Measurements from ENCODE around the gene ARMCX1. TPM values are rescaled to one million over a fixed set of nuclear protein-coding genes. Genes with fewer than 3 reads are reported as not detected.
A peak's percentile ranks its signal among the peaks of the same experiment; 100 is the strongest.
"Not testable (repeated sequence)": the region's sequence is repeated elsewhere in the genome, so short reads cannot be mapped to it uniquely, and the experiment has no call there.

Gene ARMCX1
- polyA plus RNA-seq (ENCODE audit: low read depth in 6 of 6) = 1 to 10 TPM in 1 of 6 donors, under 1 TPM in 4, not detected in 1; 0.12 to 1.1 (median 0.25) TPM

DNA sequence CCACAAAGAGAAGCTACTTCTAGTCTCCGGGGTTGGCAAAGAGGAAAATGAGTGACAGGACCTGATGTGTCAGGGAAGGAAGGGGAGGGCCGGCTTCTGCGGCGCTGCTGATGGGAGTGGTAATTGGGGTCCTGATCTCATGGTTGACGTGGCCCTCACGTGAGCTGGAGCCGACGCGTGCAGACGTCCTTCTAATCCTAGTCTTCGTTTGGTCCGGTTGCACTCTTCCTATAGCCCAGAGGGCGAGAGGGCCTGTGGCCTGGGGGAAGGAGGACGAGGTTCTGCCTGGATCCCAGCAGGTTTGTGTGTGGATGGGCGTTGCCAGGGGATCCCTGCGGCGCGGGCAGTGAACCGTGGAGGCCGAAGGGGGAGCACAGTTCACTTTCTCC lies at the start of gene ARMCX1:
ARMCX1 (plus strand) TSS at position 186 of the 389 bp plus-strand sequence. CDS start 2,384 bp downstream, outside the sequence.
- peak; percentile 42 to 58 for ATAC-seq (ENCODE audit: low read depth in 2 of 2)
- peaks cover 11 to 36% (median 29%) of the 10 kb centered on the region in 3 donors for H3K27me3 Mint-ChIP-seq
- peak within 1 kb of the TSS; percentile 76 to 90 (median 82) for H3K4me3 Mint-ChIP-seq
- H3K36me3 Mint-ChIP-seq = no peaks in the 10 kb centered on the region
- no peak for DNase-seq
- peaks cover 0 to 6% (median 0%) of the 10 kb centered on the region in 7 donors for H3K9me3 Mint-ChIP-seq
- peak within 1 kb of the TSS in 2 of 6 donors; percentile 63 to 73 for H3K27ac Mint-ChIP-seq
- H3K4me1 Mint-ChIP-seq = peaks cover 7 to 19% (median 15%) of the 10 kb centered on the region in 3 donors

DNA sequence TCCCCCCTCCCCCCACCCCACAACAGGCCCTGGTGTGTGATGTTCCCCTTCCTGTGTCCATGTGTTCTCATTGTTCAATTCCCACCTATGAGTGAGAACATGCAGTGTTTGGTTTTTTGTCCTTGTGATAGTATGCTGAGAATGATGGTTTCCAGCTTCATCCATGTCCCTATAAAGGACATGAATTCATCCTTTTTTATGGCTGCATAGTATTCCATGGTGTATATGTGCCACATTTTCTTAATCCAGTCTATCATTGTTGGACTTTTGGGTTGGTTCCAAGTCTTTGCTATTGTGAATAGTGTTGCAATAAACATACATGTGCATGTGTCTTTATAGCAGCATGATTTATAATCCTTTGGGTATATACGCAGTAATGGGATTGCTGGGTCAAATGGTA lies 47.4 kb upstream of the ARMCX1 start:
- H3K27me3 Mint-ChIP-seq; DNase-seq; H3K4me1 Mint-ChIP-seq; ATAC-seq (ENCODE audit: low read depth in 2 of 2); H3K4me3 Mint-ChIP-seq; H3K9me3 Mint-ChIP-seq; H3K27ac Mint-ChIP-seq: not testable (repeated sequence)
- H3K36me3 Mint-ChIP-seq = peaks cover 0 to 11% of the 10 kb centered on the region in 2 donors

DNA sequence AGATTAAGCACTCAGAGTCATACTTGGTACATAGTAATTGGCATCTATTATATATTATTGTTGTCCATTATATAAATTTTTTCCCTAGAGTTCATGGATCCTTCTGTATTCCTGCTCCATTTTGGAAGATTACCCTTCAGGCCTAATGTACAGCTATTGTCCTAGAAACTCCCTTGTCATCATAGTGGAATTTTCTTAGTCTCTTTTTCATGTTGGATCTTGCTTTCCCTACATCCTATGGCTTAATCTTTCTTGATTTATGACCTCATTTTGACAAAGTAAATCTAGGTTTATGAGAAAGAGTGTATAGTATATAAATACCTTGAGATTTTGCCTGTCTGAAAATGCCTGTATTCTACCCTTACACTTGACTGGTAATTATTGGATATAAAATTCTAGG lies 43.0 kb upstream of the ARMCX1 start:
- no peak for ATAC-seq (ENCODE audit: low read depth in 2 of 2)
- Mint-ChIP-seq H3K4me3 (no peak overlapping the region), H3K4me1 (no peaks in the 10 kb centered on the region), H3K27me3 (no peaks in the 10 kb centered on the region), H3K9me3 (peaks cover 0 to 2% (median 1%) of the 10 kb centered on the region in 7 donors), H3K27ac (no peak overlapping the region), H3K36me3 (peaks cover 0 to 7% of the 10 kb centered on the region in 2 donors)
- DNase-seq = no peak

DNA sequence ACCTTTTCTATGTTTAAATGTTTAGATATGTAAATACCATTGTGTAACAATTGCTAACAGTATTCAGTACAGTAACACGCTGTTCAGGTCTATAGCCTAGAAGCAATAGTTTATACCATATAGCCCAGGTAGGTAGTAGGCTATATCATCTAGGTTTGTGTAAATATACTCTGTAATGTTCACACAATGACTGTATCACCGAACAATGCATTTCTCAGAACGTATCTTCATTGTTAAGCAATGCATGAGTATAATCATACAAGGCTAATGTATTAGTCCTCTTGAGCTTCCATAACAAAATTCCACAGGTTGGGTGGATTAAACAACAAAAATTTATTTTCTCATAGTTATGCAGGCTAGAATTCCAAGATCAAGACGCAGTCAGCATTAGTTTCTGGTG lies 42.4 kb upstream of the ARMCX1 start:
- no peak overlapping the region for H3K4me3 Mint-ChIP-seq
- H3K27me3 Mint-ChIP-seq = no peaks in the 10 kb centered on the region
- no peak for DNase-seq
- H3K36me3 Mint-ChIP-seq = peaks cover 0 to 7% of the 10 kb centered on the region in 2 donors
- no peak overlapping the region for H3K27ac Mint-ChIP-seq
- H3K9me3 Mint-ChIP-seq = peaks cover 0 to 2% (median 0%) of the 10 kb centered on the region in 7 donors
- ATAC-seq (ENCODE audit: low read depth in 2 of 2) = no peak
- no peaks in the 10 kb centered on the region for H3K4me1 Mint-ChIP-seq

DNA sequence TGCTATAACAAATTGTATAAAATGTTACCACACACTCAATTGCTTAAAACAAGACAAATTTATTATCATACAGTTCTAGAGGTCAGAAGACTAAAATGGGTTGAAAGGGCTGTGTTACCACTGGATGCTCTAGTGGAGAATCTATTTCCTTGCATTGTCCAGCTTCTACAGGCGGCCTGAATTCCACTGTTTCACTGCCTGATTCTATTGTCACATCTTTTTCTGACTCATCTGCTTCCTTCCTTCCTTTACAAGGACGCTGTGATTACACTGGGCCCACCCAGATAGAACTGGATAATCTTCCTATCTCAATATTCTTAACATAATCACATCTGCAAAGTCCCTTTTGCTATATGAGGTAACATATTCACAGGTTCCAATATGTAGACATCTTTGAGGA lies 19.4 kb upstream of the ARMCX1 start:
- Mint-ChIP-seq H3K9me3 (peaks cover 0 to 30% (median 4%) of the 10 kb centered on the region in 7 donors), H3K27me3 (no peaks in the 10 kb centered on the region)

DNA sequence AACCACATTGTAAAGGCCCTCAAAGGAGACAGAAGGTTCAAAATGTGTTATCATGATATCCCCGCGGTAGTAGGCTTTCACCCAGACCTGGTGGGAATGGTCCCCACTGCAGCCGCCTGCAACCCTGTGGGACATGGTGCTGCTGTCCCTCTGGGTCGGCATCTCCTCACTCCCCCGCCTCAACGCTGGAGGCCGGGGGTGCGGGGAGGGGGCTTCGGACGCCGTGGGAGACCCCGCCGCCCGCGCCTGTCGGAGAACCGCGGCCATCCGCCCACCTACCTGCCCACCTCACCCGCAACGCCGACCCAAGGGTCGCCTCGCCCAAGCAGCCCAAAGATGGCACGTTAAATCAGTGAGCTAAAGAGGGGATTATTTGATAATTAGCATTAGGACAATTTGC lies 11.2 kb upstream of the ARMCX1 start:
- peaks cover 0 to 14% (median 3%) of the 10 kb centered on the region in 7 donors for H3K9me3 Mint-ChIP-seq
- no peak for ATAC-seq (ENCODE audit: low read depth in 2 of 2)
- no peak overlapping the region for H3K4me3 Mint-ChIP-seq
- no peak overlapping the region for H3K27ac Mint-ChIP-seq
- DNase-seq = no peak
- H3K27me3 Mint-ChIP-seq = no peaks in the 10 kb centered on the region
- H3K36me3 Mint-ChIP-seq = no peaks in the 10 kb centered on the region
- H3K4me1 Mint-ChIP-seq = no peaks in the 10 kb centered on the region

More for the DNA sequence above, 19.4 kb upstream of the ARMCX1 start:
- Mint-ChIP-seq H3K36me3 (no peaks in the 10 kb centered on the region), H3K4me3 (no peak overlapping the region), H3K27ac (no peak overlapping the region), H3K4me1 (no peaks in the 10 kb centered on the region)
- no peak for DNase-seq
- no peak for ATAC-seq (ENCODE audit: low read depth in 2 of 2)

DNA sequence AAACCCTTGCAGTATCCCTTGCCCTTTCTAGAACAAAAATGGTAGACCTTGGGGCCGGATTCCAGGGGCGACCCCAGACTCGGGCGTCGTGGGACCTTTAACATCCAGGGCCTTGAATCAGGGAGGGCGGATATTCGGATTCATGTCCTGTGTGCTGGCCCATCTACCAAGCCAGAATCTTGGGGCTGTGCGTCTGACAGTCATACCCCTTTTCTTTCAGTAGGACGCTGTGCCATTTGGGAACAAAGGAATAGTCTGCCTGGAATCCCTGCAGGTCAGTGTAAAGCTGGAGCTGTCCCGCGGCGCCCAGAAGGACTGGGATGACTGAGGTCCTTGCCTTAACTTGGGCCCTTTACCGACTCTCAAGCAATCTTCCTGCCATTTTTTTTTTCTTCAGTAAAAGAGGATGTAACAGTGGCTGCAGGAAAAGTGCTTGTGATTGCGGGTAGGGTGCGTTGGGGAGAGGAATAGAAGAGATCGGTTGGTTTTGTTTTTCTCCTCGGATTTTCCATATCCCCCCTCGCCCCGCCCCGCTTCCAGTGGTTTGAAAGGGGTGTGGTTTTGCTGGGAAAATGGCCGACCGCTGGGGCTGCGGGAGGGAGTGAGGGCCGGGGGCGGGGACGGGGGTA lies 518 bp downstream of the ARMCX1 start:
- Mint-ChIP-seq H3K27ac (peak overlapping the region in 1 of 6 donors; percentile 73), H3K27me3 (peaks cover 11 to 36% (median 29%) of the 10 kb centered on the region in 3 donors), H3K4me3 (peak overlapping the region; percentile 76 to 90 (median 82)), H3K36me3 (no peaks in the 10 kb centered on the region), H3K9me3 (peaks cover 0 to 6% (median 0%) of the 10 kb centered on the region in 7 donors), H3K4me1 (peaks cover 7 to 19% (median 15%) of the 10 kb centered on the region in 3 donors)
- ATAC-seq (ENCODE audit: low read depth in 2 of 2) = no peak
- no peak for DNase-seq

DNA sequence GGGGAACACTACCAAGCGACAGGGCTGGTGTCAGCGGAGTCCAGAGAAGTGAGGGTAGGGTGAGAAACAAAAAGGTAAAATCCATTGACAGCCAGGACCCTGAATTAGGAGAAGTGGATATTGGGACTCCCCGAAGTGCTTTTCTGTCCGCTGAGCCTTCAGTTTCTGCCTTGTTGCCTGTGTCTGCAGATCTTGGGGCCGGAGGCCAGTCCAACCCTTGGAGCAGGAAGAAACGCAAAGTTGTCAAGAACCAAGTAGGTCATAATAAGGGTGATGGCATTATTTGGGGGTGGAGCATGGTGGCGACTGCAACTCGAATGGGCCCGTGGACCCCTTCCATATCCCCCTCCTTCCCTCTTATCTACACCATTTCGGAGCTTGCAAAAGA lies 1.0 kb downstream of the ARMCX1 start:
- no peak for ATAC-seq (ENCODE audit: low read depth in 2 of 2)
- peaks cover 11 to 36% (median 29%) of the 10 kb centered on the region in 3 donors for H3K27me3 Mint-ChIP-seq
- no peak for DNase-seq
- no peaks in the 10 kb centered on the region for H3K36me3 Mint-ChIP-seq
- no peak overlapping the region for H3K27ac Mint-ChIP-seq
- peaks cover 7 to 19% (median 15%) of the 10 kb centered on the region in 3 donors for H3K4me1 Mint-ChIP-seq
- H3K4me3 Mint-ChIP-seq = peak overlapping the region; percentile 24 to 90 (median 82)
- peaks cover 0 to 6% (median 0%) of the 10 kb centered on the region in 7 donors for H3K9me3 Mint-ChIP-seq

DNA sequence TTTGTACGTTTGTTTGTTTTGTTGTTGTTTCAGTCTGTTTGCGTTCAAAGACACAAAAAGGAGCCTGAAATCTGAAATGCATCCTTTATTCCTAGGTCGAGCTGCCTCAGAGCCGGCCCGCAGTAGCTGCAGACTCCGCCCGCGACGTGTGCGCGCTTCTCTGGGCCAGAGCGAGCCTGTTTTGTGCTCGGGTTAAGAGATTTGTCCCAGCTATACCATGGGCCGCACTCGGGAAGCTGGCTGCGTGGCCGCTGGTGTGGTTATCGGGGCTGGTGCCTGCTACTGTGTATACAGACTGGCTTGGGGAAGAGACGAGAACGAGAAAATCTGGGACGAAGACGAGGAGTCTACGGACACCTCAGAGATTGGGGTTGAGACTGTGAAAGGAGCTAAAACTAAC lies 2.4 kb downstream of the ARMCX1 start:
- H3K9me3 Mint-ChIP-seq = peaks cover 0 to 6% (median 0%) of the 10 kb centered on the region in 7 donors

DNA sequence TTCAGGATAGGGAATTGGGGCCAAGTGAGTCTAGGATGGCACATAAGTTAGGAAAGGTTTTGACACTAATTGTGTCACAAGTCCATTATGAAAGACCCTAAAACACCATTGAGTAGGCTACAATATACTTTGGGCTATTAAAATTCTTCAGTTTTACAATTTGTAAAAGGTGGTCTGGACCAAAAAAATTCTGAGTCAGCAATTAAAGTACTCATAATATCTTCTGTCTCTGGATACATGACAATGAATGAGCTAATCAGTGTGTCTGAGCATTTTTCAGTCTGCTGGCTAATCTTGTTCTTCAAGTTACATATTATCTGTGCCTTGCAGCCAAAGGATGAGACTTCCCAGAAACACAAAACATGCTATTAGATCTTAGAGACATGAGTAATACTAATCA lies 14.3 kb downstream of the ARMCX1 start:
- H3K27me3 Mint-ChIP-seq = peaks cover 0 to 23% (median 7%) of the 10 kb centered on the region in 3 donors

More for the DNA sequence above, 2.4 kb downstream of the ARMCX1 start:
- DNase-seq (no peak), ATAC-seq (ENCODE audit: low read depth in 2 of 2) (no peak)
- H3K27ac Mint-ChIP-seq = no peak overlapping the region
- peaks cover 7 to 19% (median 15%) of the 10 kb centered on the region in 3 donors for H3K4me1 Mint-ChIP-seq
- peaks cover 11 to 36% (median 25%) of the 10 kb centered on the region in 3 donors for H3K27me3 Mint-ChIP-seq
- H3K36me3 Mint-ChIP-seq = no peaks in the 10 kb centered on the region
- no peak overlapping the region for H3K4me3 Mint-ChIP-seq

DNA sequence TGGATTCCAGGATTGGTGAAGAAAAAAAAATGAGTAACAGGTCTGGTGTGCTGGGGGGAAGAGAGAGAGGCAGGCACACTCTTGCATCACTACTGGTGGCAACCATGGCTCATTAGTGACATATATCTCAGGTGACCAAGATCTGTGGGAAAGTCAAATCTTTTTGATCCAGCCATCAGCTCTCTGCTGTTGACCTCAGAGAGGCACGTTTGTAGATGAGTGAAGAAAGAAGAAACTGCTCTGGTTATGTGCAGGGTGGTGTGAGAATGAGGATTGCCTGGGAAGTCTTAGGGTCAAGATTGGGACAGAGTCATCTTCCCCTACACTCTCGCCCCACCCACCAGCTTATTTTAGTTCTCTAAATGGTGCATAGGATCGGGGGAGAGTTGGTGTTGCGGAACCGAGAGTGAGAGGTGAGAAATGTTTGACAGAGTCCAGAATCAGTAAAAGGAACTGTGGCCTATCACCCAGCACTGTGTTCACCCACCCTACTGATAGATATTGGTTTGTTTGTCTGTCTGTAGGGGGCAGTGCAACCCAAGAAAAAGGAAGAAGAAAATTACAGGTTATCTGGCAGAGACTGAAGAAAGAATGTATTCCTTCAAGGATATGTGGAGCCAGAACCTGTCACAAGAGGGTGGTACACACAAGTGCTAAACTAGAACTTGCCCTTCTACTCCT lies 45.5 kb downstream of the ARMCX1 start:
- Mint-ChIP-seq H3K36me3 (no peaks in the 10 kb centered on the region), H3K27me3 (peaks cover 18 to 34% (median 22%) of the 10 kb centered on the region in 3 donors), H3K4me3 (peak overlapping the region in 1 of 8 donors; percentile 65), H3K9me3 (peaks cover 0 to 3% (median 0%) of the 10 kb centered on the region in 7 donors), H3K27ac (peak overlapping the region in 1 of 6 donors; percentile 86), H3K4me1 (peaks cover 0 to 5% (median 4%) of the 10 kb centered on the region in 3 donors)
- ATAC-seq (ENCODE audit: low read depth in 2 of 2) = peak; percentile 89 to 90
- peak; percentile 53 for DNase-seq

More for the DNA sequence above, 14.3 kb downstream of the ARMCX1 start:
- Mint-ChIP-seq H3K36me3 (no peaks in the 10 kb centered on the region), H3K9me3 (peaks cover 0 to 6% (median 0%) of the 10 kb centered on the region in 7 donors), H3K4me1 (no peaks in the 10 kb centered on the region), H3K4me3 (no peak overlapping the region), H3K27ac (no peak overlapping the region)
- no peak for ATAC-seq (ENCODE audit: low read depth in 2 of 2)
- no peak for DNase-seq

DNA sequence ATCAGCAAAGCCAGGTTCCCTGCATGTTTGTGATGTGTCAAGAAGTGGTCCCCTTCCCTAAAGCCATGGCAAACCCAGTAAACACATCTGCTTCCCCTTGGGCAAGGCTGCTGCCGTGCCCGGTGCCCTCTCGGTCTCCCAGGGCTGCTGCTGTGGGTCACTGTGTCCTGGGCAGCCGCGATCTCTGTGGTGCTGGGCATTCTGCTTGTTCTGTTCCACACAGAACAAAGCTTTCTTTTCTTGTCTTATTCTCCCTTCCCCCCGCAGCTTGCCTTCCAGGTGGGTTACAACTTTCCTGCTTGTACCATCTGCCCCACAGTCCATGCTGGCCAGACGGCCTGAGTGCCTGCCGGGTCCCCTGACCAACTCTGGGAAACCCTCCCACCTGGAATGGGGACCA lies 49.2 kb downstream of the ARMCX1 start:
- H3K27me3 Mint-ChIP-seq = peaks cover 7 to 29% (median 14%) of the 10 kb centered on the region in 3 donors
- H3K36me3 Mint-ChIP-seq; H3K9me3 Mint-ChIP-seq; H3K4me1 Mint-ChIP-seq; H3K27ac Mint-ChIP-seq; H3K4me3 Mint-ChIP-seq; DNase-seq; ATAC-seq (ENCODE audit: low read depth in 2 of 2): not testable (repeated sequence)

DNA sequence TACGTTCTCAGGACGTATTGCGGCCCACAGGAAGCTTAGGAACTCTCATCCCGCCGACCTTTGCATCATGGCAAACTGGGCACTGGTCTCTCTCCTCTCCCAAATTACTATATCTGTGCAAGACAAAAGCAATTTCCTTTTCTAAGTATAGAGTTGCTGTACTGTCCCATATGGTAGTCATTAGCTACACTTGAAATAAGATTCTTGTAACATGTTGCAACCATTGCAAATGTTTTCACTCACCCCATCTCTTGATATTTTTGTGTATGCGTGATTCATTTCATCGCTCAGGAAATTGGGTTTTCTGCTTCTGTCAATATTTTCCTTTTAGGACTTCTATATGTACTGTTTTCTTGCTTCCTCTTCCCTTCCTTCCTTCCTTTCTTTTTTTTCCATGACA lies 51.7 kb downstream of the ARMCX1 start:
- H3K27me3 Mint-ChIP-seq = peaks cover 6 to 18% (median 7%) of the 10 kb centered on the region in 3 donors

More for the DNA sequence above, 51.7 kb downstream of the ARMCX1 start:
- no peak overlapping the region for H3K27ac Mint-ChIP-seq
- H3K9me3 Mint-ChIP-seq = peaks cover 0 to 3% (median 0%) of the 10 kb centered on the region in 7 donors
- H3K36me3 Mint-ChIP-seq = no peaks in the 10 kb centered on the region
- H3K4me3 Mint-ChIP-seq = no peak overlapping the region
- no peak for ATAC-seq (ENCODE audit: low read depth in 2 of 2)
- no peaks in the 10 kb centered on the region for H3K4me1 Mint-ChIP-seq
- DNase-seq = no peak
